NCI-H82 (cell line): ENCODE data around the gene AXIN2.

Experiments used
- DNase-seq: peaks from one replicate; lab custom pipeline; 2025; lab: John Stamatoyannopoulos, UW

Gene AXIN2

DNA sequence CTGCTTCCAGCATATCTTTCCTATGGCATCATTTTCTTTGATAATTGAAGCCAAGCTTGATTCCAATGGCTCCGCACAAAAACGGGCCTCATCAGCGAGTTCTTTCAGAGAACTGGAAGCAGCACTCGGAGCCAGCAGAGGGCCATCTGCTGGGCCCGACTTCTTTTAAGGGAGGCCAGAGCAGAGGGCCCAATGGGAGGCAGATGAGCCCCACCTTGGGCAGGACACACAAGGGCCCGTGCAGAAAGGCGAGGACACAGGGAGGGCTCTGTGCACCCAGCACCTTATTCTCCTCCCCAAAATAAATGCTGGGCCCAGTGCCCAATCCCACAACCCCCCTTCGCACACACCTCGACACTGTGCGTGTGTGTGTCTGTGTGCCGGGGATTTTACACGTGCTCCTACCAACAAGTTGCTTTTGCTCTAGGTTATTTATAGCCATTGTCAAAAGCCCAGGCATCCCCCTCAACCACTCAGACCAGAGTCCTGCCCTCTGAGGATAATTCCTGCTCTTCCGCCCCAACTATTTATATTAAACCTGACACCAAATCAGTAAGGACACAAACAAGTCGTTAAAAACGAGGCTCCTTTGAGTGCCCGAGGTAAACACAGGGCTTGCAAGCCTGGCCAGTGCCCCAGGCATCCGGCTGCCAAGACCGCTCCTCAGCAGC, 6.8 kb downstream of the AXIN2 start:
- DNase-seq: no peak

DNA sequence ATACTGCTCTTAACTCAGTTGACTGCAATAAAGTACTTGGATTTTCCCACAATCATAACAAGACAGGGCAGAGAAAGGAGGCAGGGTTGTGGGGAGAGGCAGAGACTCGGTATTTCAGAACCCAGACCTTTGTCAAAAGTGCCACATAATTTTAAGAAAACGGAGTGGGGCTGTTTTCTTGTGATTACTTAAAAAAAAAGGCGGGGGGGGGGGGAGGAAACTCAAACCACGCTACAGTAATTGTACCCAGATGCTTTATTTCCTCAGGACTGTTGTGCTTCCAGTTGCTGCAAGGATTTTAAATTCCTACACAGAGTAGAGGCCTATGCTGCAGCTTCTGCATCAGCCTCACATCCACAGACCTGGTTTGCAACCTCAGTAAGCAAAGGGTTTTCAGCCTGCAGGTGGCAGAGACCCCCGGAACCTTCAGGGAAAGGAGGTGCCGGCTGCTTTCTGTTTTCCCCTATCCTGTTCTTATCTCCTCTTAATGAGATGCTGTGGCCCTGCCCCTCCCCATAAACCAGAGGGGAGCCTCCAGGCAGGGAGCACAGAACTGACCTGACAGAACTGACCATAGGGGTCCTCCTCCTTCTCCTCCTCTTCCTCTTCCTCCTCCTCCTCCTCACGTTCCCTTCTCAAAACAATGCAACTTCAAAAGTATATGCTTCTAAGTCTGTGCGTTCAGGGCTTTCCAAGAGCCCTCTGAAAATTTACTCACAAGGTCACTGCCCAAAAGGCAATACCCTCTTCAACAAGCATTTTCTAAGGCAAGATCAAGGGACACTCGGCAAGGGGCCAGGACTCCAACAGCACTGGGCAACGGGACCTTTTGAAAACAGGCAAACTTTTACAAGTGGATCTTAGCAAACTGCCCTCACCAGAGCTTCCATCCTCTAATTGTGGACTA, 7.5 kb downstream of the AXIN2 start:
- DNase-seq: no peak

DNA sequence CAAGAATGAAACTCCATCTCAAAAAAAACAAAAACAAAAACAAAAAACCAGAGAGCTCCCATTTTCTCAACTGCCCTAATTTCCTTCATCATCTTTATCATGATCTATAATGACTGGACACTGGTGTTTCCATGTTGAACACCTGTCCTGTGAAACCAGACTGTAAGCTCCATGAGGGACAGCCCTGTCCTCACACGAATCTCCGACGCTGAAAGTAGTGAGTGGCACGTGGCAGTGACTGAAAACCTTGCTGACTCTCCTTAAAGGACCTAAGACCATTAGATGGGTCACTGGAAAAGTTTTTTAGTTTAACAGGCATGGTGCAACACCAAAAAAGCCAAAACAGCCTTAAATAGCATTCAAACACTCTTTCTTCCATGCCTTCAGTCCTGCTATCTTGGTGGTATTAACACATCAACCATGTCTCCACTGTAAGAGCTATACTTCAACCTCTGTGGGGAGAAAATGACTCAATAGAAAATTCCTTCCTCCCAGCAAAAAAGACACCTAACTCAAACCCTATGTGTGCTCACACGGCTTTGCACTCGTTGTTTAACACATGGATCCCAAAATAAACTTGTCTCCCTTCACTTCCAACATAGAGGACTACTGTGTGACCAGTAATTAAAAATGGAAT, 8.3 kb downstream of the AXIN2 start:
- DNase-seq: no peak

DNA sequence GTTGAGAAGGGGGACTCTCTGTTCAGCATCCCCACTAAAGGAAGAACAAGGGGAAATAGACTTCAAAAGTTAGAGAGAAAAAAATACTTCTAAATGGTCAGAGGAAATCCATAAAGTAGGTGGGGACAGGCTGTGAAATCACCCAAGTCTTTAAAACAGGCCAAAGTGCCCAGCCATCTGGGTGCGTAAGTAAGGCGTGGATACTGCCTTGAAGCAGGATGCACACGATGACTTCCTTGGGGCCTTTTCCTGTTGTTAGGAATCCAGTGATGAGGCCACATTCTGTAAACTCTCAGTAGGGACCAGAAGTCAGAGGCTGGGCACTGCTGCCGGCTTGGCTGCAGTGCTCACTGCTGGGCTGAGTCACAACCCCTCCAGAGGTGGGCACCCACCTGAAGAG, 9.2 kb downstream of the AXIN2 start:
- DNase-seq: no peak

DNA sequence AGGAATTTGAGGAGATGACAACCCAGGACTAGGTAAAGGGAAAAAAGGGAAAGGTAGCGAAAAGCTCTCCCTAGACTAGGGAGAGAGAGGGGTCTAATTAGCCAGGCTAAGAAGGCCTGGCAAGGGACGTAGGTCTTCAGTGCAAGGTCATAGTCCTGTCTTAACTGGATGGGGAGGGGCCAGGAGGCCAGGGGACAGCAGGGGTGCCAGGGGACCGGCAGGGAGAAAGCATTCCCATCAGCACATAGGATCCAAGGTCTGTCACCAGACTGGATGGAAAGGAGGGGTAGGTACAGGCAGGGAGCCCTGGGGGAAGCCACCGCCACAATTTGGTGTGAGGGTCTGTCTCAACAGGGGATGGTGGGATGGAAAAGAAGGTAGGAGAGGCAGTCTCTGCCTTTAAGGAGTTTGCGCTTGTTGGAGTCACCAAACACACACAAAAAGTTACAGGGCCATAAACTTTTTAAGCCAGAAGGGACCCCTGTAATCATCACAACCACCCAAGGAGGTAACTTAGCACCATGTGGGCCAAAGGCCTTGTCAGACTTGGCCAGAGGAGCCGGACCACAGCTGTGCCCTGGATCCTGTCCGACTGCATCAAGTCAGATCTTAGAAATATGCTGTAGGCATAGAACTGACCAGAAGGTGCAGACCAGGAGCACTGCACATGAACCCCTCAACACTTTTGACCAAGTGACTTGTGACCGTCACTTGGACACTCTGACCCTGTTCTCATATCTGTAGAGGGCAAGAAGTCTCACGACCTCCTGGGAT, 10.0 kb downstream of the AXIN2 start:
- no peak for DNase-seq

DNA sequence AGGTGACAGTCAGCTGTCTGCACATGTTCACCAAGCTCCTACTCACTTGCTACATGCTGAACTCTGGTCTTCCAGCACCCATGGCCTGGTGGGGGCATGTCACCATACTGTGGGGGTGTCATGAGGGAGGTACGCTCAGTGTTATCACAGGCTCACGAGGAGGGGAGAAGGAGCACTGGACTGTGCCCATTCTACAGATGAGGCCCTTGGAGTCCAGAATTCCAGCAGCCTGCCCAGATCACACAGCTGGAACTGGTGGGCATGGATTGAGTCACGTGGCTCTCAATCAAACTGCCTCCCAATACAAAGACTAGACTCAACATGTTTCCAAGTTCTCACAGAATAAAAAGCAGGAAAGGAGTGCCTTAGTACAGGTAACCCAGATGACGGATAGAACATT, 10.7 kb downstream of the AXIN2 start:
- DNase-seq: no peak

DNA sequence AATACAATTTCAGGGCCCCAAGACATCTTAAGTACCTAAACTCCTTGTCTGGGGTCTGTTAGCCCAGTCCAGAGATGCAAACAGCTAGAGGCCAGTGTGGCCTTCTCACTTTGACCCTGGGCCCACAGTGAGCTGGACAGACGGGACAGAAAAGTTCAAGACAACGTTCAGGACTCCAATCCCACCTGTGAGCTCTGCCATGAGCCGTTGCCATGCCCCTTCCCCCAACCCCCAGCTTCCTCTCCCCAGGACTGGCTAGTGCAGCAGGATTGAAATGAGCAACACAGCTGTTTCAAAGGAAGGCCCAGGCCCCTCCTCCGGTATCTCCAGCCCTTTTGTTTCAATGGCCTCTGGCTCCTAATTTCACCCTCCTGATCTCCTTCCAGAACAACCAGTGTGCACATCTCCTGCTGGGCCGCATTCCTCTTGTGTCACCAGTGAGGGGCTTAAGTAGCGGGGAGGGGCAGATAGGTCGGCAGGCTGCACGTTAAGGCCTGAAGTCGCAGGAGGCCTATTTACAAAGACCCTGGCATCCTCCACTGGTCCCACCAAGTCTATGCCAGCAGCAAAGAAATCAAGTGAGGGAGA, 11.3 kb downstream of the AXIN2 start:
- DNase-seq: no peak

DNA sequence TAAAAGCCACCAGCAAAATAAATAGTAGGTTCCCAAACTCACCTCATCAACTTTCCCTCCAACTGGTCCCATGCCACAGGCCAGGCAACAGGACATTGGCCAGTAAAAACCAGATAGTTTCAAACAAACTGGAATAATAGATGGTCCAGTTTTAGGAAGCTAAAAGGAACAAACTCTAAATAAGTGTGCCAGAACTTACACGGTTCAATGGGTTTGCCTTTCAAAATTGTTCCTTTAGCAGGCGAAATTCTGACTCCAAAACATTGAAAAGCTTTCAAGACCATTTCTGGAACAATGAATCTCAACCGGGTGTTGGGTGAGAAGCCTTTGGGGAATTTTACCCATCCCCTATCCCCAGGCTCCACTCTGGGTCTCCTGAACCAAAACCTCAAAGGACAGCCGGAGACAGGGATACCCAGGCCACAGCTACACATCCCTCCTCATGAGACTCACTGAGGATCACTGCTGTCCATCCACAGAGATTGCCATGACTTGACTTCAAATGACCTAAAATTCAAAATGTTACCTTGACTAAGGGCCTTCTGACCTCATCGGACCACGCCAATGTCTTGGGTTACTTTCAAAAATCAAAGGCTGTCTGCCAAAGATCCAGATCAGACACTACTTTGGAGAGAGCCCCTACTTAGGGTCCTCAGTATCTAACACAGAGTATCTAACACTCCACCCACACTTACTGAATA, 13.0 kb downstream of the AXIN2 start:
- no peak for DNase-seq

DNA sequence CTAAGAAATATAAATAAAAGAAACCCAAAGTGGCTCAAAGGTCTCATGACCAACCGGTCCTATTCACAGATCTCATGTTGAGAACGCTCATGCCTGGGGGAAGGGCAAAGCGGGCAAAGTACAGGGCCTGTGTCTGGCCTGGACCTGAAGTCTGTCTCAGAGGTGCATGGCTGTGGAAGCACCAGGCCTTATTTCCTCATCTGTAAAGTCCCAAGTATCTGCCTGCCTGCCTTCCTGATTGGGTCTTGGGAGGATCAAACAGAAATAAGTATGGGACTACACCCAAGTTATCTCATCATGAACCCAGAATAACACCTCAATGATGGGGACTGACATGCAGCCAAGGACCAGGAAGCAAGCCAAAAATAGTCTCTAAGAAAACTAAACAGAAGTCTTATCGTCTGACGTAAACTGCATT, 14.2 kb downstream of the AXIN2 start:
- DNase-seq: no peak

DNA sequence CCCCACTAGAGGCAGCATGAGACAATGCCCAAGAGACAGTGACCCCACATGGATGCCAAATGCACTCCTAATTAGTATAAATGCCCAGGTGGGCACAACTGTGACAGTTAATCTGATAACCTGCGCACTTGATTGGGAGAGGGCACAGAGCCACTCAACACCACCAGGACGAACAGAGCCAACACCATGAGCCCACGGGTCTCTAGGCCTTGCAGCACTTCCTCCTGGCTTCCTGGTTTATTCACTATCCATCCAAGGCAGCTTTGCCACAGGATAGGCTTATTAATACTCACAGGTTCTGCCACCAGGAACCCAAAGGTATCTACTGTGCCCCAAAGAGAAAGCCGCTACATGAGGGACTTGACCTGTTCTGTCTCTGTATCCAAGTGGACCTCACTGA, 14.9 kb downstream of the AXIN2 start:
- no peak for DNase-seq

DNA sequence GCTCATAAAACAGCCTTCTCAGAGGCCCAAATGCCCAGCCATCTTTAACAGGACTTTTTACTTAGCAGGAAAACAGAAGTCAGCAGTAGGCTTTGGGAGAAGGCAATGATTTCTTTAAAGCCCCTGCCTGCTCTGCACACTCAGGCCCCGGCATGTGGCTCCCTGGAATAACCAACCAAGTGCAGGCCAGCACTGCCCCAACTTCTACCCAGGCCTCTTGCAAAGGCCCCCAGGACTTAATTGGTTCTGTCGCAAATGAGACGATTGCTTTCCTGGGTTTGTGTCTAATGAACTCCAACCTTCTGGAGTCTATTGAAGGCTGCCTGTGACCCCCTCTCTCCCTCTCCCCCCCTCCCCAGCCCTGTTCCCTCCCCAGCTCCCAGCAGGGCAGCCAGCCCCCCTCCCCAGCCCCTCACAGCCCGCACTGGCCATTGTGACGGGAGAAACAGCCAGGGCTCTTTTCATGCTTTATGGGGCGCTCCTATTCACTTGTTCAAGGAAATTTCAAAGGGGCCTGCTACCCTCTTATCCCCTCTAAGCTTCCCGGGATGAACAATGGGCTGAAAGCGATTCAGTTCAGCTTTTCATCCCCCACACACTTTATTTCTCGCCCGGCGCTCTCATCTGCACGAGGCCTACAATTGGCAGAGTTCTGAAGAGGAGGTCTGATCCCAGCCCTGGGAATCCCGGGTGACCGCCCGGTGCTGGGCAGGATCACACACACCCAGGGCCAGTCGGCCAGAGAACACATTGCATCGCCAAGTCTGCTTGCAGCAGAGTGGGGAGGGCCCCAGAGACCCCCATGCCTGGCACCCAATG, 15.5 kb downstream of the AXIN2 start:
- DNase-seq: no peak

DNA sequence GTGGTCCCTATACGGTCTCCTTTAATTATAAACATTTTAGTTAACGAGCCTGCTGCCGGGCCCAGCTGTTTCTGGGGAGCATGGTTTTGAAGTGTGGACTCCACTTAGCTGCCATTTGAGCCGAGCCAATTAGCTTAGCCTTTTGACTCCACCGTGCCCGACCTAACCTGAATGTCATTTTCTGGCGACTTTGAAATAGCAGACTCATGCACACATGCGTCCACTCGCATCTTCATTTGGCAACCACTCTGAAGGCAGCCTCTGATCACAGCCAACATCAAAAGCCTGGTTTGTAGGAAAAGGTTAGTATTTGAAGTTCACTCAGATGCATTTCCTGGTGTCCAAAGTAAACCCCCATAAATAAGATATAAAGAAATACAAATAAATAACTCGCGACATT, 16.8 kb downstream of the AXIN2 start:
- DNase-seq: no peak

DNA sequence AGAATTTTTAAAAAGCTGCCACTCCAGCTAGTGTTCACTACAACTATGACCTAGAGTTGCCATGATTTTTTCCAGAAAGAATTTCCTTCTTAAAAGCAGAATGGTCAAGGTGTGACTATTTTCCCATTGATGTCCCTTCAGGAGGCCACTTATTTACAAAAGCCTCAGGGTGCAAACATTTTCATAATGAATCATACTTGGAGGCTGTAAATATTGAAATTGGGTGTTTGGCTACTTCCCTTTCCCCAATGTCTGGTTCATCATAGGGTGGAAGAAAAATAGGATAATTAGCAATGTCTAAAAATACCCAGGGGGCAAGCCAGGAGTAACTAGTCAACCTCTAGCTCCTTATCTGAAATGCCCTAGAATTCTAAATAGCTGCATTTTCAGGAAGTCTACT, 18.8 kb downstream of the AXIN2 start:
- no peak for DNase-seq

DNA sequence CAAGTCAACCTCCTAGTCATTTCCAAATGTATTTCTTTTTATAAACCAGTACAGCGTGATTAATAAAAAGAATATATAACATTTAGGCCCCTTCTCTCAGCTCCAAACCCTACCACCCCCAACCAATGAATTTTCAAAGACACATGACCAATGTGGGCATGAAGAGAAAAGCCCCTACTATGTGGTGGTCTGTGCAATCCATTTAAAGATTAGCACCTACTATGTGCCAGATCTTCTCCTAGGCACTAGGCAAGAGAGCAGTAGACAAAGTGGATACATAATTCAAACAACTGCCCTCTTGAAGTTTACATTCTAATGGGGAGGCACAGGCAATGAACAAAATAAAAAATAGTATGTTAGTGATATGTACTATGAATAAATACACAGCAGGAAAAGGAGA, 19.4 kb downstream of the AXIN2 start:
- no peak for DNase-seq

DNA sequence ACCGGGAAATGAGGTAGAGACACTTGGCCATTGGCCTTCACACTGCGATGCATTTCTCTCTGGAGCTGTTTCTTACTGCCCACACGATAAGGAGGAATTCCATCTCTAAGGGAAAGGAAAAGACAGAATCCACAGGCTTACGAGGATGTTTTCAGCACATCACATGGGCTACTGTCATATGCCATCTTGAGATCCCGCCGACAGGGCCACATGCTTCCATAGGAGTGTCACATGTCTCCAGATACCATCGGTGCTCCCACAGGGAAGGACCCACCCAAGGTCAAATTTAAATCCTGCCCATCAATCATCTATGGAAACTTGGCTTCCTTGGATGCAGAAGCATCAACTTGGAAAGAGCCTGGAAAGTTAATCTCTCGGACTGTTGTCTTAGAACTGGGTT, 20.0 kb downstream of the AXIN2 start:
- DNase-seq: no peak

DNA sequence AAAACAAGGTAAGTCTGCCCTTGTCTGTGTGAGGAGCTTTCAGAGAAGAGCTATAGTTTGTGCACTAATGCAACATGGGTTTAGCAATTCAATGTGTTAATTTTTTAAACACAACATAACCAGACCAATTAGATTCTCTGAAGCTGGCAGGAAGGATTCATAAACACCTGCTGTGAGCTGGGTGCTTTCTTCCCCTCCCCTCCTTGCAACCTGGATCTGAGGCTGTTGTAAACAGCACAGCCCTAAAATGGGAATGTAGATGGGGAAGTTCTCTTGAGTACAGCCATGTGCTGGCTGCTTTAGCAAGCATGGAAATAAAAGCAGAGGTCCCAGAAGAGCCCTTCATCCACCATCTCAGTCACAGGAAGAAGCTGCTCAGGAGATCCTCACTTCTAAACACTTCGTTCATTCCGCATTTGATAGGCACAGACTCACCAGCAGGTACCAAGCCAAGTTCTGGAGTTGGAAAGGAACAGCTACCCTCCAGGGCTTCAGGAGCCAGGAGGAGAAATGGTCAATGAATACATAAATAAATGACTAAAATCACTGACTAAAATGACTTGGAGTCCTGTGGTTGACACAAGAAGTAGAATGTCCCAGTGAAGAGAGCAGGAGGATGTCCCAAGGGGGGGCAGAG, 21.7 kb downstream of the AXIN2 start:
- DNase-seq: no peak

DNA sequence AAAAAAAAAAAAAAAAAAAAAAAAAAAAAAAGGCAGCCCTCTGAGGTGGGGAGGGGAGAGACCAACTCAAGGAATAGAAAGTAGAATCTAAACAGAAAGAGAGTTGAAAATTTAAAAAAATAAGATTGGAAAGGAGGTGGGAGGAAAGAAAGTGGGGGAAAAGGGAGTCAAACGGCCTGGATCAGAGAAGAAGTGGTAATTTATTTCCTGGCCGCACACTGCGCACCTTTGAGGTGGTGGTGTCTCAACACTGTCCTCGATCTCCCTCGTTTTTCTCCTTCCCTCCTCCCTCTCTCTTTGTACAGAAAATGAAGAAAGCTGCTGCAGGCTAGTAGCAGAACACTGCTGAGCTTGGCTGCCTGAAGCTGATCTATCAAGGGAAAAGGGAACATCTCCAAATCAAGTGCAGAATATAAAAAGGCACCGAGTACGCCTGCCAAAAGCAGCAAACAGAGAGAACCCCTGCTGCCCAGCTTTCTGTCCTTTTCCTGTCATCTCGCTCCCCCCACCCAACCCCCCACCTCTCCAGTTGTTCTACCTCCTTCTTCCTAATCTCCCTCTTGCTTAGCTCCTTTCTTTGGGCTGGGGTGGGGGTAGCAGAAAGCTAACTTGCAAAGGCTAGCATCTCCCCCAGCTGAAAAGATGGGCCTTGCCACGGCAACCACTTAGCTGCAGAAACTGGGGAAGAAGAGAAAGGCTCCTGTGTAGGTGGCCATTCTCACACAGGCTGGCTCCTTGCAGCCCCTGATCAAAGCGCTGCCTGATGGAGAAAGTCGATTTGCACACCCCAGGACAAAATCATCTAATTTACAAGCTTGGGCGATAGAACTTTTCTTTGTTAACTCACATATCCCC, 22.5 kb downstream of the AXIN2 start:
- no peak for DNase-seq

DNA sequence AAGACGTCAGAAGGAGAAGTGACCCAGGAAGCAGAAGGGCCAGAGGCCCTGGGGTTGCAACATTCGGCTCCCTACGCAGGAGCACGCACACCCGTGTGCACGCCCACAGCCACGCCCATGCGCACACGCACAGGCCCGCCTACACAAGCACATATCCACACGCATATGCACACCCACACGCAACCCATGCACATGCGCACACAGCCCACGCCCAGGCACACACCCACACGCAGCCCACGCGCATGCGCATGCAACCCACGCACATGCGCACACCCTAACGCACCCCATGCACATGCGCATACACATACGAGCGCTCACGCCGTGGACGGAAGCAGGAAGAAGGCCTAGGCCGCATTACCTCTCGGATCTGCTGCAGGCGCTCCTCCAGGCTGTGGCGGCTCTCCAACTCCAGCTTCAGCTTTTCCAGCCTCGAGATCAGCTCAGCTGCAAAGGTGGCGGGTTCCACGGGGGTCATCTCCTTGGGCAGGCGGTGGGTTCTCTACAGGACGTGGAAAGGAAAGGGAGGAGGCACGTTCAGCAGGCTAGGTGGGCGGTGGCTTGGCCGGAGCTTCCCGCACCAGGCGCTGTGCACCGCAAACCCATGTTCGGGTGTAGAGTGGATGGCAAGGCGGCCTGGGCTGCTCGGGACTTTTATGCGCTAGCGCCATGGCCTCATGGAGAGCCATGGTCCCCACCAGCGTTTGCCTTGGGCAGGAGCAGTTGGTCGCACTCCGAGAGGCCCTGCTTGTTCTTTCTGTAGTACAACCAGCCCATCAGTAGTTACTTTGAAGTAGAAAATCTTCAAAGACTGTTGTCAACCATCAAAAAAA, 23.4 kb downstream of the AXIN2 start:
- no peak for DNase-seq
